IPS-15b (cell line): Measurements from ENCODE around the gene EFNA5.

Source experiments
- H3K27me3 ChIP-seq: one replicate; pipeline ENCODE4 v1.6.1; 2013; ENCODE audit warnings: low read length; ENCODE audit not compliant: control insufficient read depth, insufficient read depth
- H3K36me3 ChIP-seq: one replicate; pipeline ENCODE4 v1.6.1; 2013; ENCODE audit warnings: low read length; ENCODE audit not compliant: control insufficient read depth, insufficient read depth
- H3K4me1 ChIP-seq: one replicate; pipeline ENCODE4 v1.6.1; 2013; ENCODE audit warnings: mild to moderate bottlenecking, low read length; ENCODE audit not compliant: control insufficient read depth, insufficient read depth
- H3K4me3 ChIP-seq: one replicate; pipeline ENCODE4 v1.5.1; 2013; ENCODE audit warnings: low read depth, low read length
- H3K9ac ChIP-seq: one replicate; pipeline ENCODE4 v1.6.1; 2013; ENCODE audit warnings: low read depth, mild to moderate bottlenecking, low read length
- H3K9me3 ChIP-seq: one replicate; pipeline ENCODE4 v1.6.1; 2013; ENCODE audit warnings: mild to moderate bottlenecking, low read length; ENCODE audit not compliant: control insufficient read depth, insufficient read depth

EFNA5 gene

DNA sequence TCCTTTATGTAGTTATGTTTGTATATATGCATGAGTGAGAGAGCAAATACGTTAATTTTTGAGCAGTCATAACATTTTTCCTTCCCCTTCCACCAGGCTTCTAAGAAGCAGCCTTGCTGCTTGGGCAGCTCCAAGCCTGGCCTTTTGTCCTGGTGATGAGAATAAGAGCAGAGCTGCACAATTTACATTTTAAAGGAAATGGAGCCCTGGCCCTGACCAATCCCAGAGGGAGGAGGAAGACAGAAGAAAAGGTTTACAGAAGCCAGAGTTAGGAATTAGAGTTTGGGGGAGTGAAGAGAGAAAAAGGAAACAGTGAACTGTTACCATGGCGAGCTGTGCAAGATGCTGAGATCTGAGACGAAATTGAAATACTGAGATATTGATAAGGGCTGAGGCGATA lies 25.3 kb upstream of the EFNA5 start:
- H3K9ac ChIP-seq: no peak overlapping the region
- H3K9me3 ChIP-seq: no peaks in the 10 kb centered on the region
- H3K27me3 ChIP-seq: no peaks in the 10 kb centered on the region
- no peak overlapping the region for H3K4me3 ChIP-seq
- H3K36me3 ChIP-seq: no peaks in the 10 kb centered on the region
- H3K4me1 ChIP-seq: peaks cover 10% of the 10 kb centered on the region

DNA sequence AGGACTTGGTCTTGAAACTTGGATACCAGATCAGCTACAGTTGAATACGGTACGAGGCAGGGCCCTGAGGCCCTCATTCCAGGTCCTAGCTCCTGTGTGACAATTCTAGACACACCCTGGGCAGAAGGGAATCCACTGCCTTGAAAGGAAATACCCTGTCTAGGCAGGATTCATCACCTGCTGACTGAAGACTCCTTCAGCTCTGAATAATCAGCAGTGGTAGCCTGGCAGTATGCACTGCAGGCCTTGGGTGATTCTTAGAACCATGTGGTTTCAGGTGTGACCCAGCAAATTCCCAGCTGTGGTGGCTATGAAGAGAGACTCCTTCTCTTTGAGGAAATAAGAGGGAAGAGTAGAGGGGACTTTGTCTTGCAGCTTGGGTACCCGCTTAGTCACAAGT lies 17.2 kb upstream of the EFNA5 start:
- Histone ChIP-seq H3K4me3 (no peak overlapping the region), H3K36me3 (no peaks in the 10 kb centered on the region), H3K27me3 (no peaks in the 10 kb centered on the region), H3K4me1 (no peaks in the 10 kb centered on the region), H3K9me3 (no peaks in the 10 kb centered on the region), H3K9ac (no peak overlapping the region)

DNA sequence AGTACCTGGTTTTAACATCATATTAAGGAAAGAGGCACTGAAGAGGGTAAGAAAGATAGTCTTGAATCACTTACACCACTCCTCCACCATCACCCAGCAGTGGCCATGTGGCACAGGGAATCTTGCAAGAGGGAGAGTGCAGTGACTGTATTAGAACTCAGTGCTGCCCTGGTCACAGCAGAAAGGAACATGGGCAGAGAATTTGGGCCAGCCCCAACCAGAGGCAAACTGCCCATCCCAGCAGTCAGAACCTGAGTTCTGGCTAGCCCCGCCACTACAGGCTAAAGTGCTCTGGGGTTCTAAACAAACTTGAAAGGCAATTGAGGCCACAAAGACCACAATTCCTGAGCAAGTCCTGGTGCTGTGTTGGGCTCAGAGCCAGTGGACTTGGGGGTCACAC lies 16.7 kb upstream of the EFNA5 start:
- Histone ChIP-seq H3K36me3 (no peaks in the 10 kb centered on the region), H3K4me1 (no peaks in the 10 kb centered on the region), H3K4me3 (no peak overlapping the region), H3K9ac (no peak overlapping the region), H3K27me3 (no peaks in the 10 kb centered on the region), H3K9me3 (no peaks in the 10 kb centered on the region)

DNA sequence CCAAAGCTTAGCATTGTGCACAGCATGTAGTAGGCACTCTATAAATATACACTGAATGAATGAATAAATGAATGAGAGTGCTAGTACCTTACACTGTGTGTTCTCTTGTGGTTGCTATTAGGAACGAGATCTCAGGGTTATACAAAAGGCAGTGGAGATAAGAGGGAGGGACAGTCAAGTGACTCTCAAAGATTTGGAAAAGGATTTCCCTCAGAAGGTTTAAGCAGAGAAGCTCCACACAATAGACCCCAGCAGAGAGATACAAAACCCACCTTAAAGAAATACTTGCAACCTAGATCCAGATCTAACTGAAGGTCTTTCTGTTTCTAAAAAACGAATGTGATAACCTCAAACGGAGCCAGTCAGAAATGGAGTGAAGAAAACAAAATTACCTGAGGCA lies 11.8 kb upstream of the EFNA5 start:
- Histone ChIP-seq H3K9ac (no peak overlapping the region), H3K4me3 (no peak overlapping the region), H3K36me3 (no peaks in the 10 kb centered on the region), H3K27me3 (no peaks in the 10 kb centered on the region), H3K9me3 (no peaks in the 10 kb centered on the region), H3K4me1 (no peaks in the 10 kb centered on the region)

DNA sequence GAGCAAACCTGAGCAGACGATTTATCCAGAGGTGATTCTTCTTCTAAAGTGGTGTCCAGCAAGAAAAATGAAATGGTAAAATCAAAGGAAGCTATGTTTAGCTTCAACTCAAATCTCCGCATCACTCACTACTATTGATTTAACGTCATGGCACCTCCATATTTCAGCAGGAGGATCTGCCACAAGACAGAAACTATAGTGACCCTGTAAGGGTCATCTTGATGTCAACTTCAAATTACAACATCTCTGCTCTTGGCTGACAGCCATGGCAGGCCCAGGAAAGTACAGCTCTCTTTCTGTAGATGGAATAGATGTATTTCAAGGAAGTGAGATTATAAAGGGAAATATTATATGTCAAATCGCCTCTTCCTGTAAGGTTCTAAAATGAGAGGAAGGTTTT lies 10.1 kb upstream of the EFNA5 start:
- no peak overlapping the region for H3K9ac ChIP-seq
- no peak overlapping the region for H3K4me3 ChIP-seq
- H3K4me1 ChIP-seq: peaks cover 4% of the 10 kb centered on the region
- no peaks in the 10 kb centered on the region for H3K9me3 ChIP-seq
- no peaks in the 10 kb centered on the region for H3K27me3 ChIP-seq
- H3K36me3 ChIP-seq: no peaks in the 10 kb centered on the region

DNA sequence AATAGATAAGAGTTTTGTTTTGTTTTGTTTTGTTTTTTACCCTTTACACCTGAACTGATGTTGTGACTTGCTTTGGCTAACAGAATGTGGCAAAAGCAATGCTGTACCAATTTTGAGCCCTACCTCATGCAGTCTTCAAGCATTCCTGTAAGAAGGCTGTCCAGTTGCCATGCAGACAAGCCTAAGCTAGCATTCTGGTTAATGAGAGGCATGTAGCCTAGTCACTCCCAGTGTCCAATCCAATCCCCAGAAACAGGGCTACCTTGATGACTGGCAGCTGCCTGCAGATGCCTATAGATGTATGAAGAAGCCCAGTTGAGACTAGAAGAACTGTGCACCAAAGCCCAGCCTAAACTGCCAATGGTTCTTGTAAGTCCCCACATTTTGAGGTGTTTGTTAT lies 9.4 kb upstream of the EFNA5 start:
- Histone ChIP-seq H3K9ac (no peak overlapping the region), H3K36me3 (no peaks in the 10 kb centered on the region), H3K4me1 (peaks cover 6% of the 10 kb centered on the region), H3K27me3 (no peaks in the 10 kb centered on the region), H3K9me3 (no peaks in the 10 kb centered on the region), H3K4me3 (no peak overlapping the region)

DNA sequence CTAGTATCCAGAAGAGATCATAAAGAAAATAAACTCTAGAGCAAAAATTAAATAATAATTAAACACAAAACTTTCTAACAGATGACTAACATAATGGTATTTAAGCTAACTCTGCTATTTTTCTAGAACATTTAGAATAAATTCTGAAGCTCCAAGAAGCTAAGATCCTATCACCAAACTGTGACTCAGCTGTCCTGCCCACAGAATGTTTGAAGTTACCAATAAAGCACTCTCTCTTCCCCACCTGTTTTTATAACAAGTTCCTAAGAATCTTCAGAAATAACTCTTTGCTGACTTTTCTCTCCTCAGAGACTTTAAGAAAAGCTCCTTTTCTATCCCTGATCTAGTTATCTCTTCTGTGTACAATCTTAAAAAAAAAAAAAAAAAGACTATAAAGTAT lies 6.0 kb upstream of the EFNA5 start:
- Histone ChIP-seq H3K4me3 (no peak overlapping the region), H3K4me1 (peaks cover 9% of the 10 kb centered on the region), H3K9me3 (no peaks in the 10 kb centered on the region), H3K27me3 (no peaks in the 10 kb centered on the region), H3K36me3 (no peaks in the 10 kb centered on the region), H3K9ac (no peak overlapping the region)

DNA sequence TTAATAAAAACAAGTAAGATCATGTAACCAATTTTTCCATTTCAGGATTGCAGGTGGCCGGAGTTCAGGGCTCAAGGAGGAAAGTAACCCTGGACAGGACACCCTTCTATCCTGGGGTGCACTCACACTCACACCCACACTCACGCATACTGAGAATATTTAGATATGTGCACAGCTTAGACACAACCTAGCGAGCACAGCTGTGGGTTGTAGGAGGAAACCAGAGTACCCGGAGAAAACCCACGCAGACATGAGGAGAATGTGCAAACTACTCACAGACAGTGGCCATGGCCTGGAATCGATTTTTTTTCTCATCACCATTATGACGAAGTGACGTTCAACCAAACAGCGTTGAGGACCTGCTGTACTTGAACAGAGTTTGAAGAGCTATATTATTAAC lies 4.5 kb upstream of the EFNA5 start:
- H3K9me3 ChIP-seq: no peaks in the 10 kb centered on the region

DNA sequence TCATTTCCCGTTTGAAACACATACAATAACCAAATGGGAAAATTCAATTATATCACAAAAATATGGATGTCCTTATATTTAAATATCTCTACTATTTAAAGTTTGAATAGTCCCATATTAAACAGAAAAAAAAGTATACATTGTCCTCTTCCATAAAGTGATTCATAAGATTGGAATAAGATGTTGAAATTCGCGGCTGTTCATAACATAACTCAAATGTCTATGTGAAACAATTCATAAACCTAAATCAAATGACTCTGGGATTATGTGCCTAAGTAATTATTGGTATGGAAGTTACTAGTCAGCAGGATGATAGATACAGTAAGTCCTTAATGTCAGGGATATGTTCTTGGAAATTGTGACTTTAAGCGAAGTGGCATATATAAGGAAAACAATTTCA lies 3.9 kb upstream of the EFNA5 start:
- H3K27me3 ChIP-seq: peaks cover 6% of the 10 kb centered on the region
- H3K9me3 ChIP-seq: no peaks in the 10 kb centered on the region
- H3K4me1 ChIP-seq: peaks cover 9% of the 10 kb centered on the region
- no peak overlapping the region for H3K9ac ChIP-seq
- no peak overlapping the region for H3K4me3 ChIP-seq
- H3K36me3 ChIP-seq: no peaks in the 10 kb centered on the region

More for the DNA sequence above, 4.5 kb upstream of the EFNA5 start:
- no peaks in the 10 kb centered on the region for H3K36me3 ChIP-seq
- no peak overlapping the region for H3K9ac ChIP-seq
- peaks cover 9% of the 10 kb centered on the region for H3K4me1 ChIP-seq
- H3K4me3 ChIP-seq: no peak overlapping the region
- peaks cover 6% of the 10 kb centered on the region for H3K27me3 ChIP-seq

DNA sequence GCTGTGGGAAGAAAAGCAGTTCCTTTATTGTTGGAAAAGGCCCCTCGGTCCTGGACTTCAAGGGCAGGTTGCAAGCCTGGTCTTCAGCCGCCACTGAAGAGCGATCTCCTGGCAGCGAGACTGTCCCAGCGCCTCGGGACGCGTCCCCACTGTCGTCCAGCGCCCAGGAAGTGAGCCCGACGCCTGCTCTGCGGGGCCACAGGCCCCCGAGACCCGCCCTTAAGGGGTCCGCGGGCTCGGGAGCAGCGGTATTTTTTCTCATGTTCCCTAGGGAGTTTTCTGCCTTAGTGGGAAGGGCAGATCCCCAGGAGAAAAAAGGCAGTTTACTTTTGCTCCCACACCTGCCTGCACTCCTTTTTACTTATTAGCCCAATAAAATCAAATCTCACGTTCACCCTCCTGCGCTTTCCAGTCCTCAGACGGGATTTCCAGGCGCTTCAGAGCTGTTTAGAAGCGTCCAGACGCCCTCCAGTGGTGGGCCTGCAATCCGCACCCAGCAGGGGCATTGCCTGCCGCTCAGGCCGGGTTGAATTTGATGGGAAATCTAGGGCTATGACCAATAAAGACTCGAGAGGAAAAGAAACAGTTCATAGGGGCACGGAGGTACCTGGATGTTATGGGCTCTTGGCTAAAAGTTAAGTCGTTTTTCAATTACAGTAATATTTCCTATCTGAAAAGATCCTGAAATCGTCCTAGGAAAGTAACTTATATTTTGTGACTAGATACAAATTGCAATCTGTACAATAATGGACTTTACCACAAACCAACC lies 2.8 kb upstream of the EFNA5 start:
- H3K36me3 ChIP-seq: no peaks in the 10 kb centered on the region
- no peaks in the 10 kb centered on the region for H3K9me3 ChIP-seq
- peak overlapping the region; percentile 65 for H3K9ac ChIP-seq
- peaks cover 11% of the 10 kb centered on the region for H3K4me1 ChIP-seq
- peaks cover 13% of the 10 kb centered on the region for H3K27me3 ChIP-seq
- peak overlapping the region; percentile 81 for H3K4me3 ChIP-seq

DNA sequence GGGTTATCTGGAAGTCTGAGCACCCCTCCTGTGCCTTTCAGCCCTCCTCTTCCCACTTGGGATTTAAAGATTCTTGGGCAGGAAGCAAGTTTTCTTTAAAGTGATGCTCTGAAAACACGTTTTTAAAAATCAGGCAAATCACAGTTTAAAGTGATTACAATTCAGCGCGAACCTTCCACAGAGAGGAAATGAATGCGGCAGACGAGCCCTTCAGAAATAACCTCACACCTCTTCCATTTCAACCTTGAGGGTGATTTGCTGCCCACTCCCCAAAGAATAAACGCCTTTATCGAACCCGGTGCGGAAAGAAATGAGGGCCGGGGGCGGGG lies 2.3 kb upstream of the EFNA5 start:
- Histone ChIP-seq H3K36me3 (no peaks in the 10 kb centered on the region), H3K4me3 (peak overlapping the region; percentile 81), H3K4me1 (peaks cover 12% of the 10 kb centered on the region), H3K9me3 (no peaks in the 10 kb centered on the region), H3K27me3 (peaks cover 18% of the 10 kb centered on the region), H3K9ac (peak overlapping the region; percentile 65)

DNA sequence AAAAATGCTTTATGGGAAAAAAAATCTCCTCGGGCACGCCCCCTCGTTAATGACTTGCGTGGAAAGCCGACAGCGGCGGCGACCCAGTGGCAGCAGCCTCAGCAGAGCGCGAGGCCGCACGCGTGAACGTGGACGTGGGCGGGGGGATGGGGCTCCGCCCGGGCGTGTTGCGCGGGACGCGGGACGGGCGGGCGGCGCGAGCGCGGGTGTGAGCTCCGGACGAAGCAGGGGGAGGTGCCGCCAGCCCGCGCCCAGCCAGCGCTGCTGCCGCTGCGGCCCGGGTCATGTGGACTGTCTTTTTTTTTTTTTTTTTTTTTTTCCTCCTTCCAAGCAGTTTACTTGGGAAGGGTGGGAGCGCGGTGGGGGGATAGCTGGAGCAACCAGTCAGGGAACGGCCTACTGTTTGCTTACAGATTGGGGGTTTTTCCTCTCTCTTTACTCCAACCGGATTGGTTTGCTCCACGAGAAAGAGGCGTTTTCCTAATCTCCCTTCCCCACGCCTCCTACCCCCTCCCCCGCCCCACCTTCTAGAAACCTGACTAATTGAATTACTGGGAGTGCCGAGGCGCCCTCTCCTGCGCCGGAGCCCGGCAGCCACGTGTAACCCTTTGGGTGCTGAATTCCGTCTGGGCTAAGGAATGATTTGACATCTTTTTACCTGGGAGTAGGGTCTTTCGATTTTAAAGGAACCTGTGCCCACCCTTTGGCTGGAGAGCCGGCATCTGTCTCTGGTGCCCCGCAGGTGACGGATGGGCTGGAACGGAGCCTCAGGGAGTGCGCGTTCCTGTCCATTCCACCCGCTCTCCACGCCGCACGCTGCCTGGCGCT lies 1.7 kb upstream of the EFNA5 start:
- Histone ChIP-seq H3K27me3 (peaks cover 24% of the 10 kb centered on the region), H3K4me3 (peak overlapping the region; percentile 91), H3K9me3 (no peaks in the 10 kb centered on the region), H3K4me1 (peaks cover 12% of the 10 kb centered on the region), H3K9ac (peak overlapping the region; percentile 41), H3K36me3 (no peaks in the 10 kb centered on the region)
